ENCODE measurements around the gene EBF3.

EBF3 gene

GRCh38 chr10:129865413-129865812 lies 98.7 kb downstream of the EBF3 start:
- TF ChIP-seq, protein P1, sequence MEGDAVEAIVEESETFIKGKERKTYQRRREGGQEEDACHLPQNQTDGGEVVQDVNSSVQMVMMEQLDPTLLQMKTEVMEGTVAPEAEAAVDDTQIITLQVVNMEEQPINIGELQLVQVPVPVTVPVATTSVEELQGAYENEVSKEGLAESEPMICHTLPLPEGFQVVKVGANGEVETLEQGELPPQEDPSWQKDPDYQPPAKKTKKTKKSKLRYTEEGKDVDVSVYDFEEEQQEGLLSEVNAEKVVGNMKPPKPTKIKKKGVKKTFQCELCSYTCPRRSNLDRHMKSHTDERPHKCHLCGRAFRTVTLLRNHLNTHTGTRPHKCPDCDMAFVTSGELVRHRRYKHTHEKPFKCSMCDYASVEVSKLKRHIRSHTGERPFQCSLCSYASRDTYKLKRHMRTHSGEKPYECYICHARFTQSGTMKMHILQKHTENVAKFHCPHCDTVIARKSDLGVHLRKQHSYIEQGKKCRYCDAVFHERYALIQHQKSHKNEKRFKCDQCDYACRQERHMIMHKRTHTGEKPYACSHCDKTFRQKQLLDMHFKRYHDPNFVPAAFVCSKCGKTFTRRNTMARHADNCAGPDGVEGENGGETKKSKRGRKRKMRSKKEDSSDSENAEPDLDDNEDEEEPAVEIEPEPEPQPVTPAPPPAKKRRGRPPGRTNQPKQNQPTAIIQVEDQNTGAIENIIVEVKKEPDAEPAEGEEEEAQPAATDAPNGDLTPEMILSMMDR (IDR thresholded peaks at IDR 0.05; ENCODE audit: low read depth, low read length, missing control alignments), result no peak
- no peak overlapping the region for H3K4me3 ChIP-seq (ENCODE audit: low read depth, low read length)
- DNase-seq (ENCODE audit: low read depth), result no peak

DNA sequence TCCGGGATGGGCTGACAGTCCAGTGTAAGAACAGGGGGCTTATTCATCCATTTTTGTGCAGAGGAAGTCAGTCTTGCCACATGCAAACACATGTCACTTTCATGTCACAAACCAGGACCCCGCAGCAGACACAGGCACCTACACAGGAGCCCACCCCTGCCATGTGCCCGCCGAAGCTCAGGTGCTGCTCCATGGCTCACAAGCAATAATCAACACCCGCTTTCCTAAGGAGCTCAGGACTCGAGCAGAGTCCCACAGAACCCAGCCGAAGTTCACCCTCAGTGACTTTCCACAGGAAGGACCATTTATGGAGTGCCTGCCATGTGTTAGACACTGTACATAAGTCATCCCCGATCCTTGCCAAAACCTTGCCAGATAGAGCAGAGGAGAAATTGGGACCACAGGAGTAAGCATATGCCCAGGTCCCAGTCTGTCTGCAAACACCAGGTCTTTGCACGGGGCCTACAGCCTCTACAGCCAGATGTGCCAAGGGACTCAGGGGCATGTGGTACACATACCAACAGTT lies 99.4 kb downstream of the EBF3 start:
- H3K4me3 ChIP-seq (ENCODE audit: low read depth, low read length), result no peak overlapping the region
- no peak for DNase-seq (ENCODE audit: low read depth)
- TF ChIP-seq, protein P1 (IDR thresholded peaks at IDR 0.05; ENCODE audit: low read depth, low read length, missing control alignments), result no peak

- H3K4me3 ChIP-seq (ENCODE audit: low read depth, low read length), result no peak overlapping the region
- no peak for DNase-seq (ENCODE audit: low read depth)
- TF ChIP-seq, protein P1 (IDR thresholded peaks at IDR 0.05; ENCODE audit: low read depth, low read length, missing control alignments), result no peak
Measured at GRCh38 chr10:129864082-129864481, 100.0 kb downstream of the EBF3 start.

- TF ChIP-seq, protein P1 (IDR thresholded peaks at IDR 0.05; ENCODE audit: low read depth, low read length, missing control alignments), result no peak
- no peak for DNase-seq (ENCODE audit: low read depth)
- no peak overlapping the region for H3K4me3 ChIP-seq (ENCODE audit: low read depth, low read length)
Measured at GRCh38 chr10:129863201-129863663, 100.8 kb downstream of the EBF3 start.

DNA sequence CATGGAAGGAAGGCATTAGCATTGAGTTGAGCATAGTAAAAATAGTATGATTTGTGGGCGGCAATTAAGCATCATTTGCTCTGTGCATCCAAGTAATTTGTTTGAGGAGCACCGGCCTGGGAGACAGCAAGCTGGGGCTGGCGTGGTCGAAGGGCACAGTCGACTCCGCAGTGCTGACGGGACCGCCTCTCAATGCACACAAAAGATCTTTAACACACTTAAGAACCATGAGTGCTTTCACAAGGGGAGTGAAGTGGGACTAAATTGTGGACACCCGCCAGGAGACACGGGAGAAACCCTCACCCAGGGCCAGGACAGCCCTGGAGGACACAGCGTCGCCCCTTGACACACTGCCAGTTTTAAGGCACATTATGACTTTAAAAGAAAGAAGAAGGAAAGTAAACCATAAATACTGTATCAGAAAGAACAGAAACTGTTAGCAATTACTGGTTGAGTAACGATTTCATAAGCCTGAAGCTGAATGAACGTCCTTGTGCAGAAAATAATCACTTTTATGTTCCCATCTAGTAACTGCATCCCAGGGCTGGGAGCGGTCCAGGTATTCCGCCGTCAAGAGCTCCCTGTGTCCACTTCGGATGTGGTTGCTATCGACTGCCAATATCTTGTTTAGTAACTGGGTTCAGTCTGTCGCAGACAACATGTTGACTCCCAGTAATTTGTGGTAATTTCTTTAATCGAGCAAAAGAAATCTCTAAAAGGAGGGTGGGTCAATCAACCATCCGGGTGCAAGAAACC lies 102.1 kb downstream of the EBF3 start:
- TF ChIP-seq, protein P1 (IDR thresholded peaks at IDR 0.05; ENCODE audit: low read depth, low read length, missing control alignments), result no peak
- no peak for DNase-seq (ENCODE audit: low read depth)

DNA sequence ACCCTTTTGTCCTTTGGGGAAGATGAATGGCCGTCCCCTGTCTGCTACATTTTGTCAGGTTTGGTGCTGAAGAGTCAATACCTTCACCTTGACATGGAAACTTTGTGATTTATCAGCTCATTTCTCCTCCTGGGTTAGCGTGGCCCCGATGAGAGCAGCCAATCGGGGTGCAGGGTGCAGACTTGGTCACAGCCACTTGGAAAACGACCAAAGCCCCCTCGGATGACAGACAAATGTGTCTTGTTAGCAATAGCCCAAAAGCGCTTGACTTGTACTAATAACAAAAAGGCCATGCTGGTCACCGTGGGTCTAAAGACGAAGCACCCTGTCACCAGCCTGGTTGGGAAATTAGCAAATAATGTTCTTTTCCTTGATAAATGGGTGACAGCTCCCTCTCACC lies 103.7 kb downstream of the EBF3 start:
- no peak for DNase-seq (ENCODE audit: low read depth)
- no peak overlapping the region for H3K4me3 ChIP-seq (ENCODE audit: low read depth, low read length)
- TF ChIP-seq, protein P1 (IDR thresholded peaks at IDR 0.05; ENCODE audit: low read depth, low read length, missing control alignments), result no peak

More for the DNA sequence above, 102.1 kb downstream of the EBF3 start:
- H3K4me3 ChIP-seq (ENCODE audit: low read depth, low read length), result no peak overlapping the region
